ENCODE data around the gene FOXO3B. TPM values are rescaled to one million over a fixed set of nuclear protein-coding genes. Genes with fewer than 3 reads are reported as not detected.
"Not testable (repeated sequence)": the region's sequence is repeated elsewhere in the genome, so short reads cannot be mapped to it uniquely, and the experiment has no call there.

FOXO3B gene
- 1 to 10 TPM; 3.7 to 7.0 (median 5.0) TPM for total RNA-seq

DNA sequence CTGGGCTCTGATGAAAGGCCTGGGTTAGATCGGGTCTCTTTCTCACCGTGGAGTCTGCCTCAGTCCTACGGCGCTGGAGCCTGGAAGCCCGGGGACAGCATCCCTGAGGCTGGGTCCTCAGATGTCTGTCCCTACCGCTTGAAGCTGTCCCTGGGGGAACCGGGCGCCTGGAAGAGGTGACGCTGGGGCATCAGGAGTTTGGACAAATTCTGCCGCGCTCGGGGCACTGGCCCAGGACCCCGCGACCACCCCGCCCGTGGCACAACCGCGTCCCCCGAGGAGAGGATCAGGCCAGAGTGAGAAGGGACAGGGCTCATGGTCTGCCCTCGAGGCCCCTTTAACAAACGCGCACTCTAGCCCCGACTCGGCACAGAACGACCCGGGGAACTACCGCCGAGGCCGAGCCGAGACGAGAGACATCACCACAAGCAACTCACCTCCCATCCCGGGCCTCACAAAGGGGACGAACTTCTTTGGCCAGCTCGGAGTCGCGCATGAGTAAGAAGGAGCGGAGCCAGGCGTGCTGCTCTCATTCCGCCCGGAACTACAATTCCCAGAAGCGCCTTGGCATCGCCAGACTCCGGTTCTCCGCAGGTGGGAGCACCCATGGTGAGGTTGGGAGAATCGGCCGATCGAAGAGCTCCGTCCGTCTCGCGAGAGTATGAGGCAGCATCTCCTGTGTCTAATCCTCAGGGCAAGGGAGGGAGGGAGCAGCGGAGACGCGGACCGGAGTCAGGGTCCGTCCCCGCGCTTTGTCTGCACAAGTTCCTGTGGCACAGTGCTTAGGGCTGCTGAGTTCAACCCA, at the start of gene FOXO3B:
Gene FOXO3B (minus strand): TSS at position 548 of the 805 bp plus-strand sequence. CDS start 663 bp downstream, outside the sequence.
- TF ChIP-seq, protein P1, sequence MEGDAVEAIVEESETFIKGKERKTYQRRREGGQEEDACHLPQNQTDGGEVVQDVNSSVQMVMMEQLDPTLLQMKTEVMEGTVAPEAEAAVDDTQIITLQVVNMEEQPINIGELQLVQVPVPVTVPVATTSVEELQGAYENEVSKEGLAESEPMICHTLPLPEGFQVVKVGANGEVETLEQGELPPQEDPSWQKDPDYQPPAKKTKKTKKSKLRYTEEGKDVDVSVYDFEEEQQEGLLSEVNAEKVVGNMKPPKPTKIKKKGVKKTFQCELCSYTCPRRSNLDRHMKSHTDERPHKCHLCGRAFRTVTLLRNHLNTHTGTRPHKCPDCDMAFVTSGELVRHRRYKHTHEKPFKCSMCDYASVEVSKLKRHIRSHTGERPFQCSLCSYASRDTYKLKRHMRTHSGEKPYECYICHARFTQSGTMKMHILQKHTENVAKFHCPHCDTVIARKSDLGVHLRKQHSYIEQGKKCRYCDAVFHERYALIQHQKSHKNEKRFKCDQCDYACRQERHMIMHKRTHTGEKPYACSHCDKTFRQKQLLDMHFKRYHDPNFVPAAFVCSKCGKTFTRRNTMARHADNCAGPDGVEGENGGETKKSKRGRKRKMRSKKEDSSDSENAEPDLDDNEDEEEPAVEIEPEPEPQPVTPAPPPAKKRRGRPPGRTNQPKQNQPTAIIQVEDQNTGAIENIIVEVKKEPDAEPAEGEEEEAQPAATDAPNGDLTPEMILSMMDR (IDR thresholded peaks at IDR 0.05; ENCODE audit: low read depth), result not testable (repeated sequence)

DNA sequence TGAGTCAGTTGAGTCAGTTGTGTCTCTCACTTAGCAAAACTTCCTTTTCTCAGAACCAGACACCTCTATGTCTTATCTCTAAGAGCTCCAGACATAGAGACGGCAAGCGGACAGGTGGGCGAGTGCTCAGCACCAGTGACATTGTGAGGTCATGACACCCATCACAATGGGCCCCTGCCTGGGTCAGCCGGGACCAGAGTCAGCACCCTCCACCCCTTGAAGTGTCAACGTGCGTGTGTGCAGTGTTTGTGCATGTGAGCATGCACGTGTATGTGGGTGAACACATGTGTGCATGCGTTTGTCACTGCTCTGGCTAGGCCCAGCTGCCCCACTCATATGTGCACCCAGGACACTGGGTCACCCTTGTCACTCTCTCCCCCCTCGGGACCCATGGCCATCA, 37.8 kb downstream of the FOXO3B start, which contains the start of gene TBC1D28:
Gene TBC1D28 (minus strand): TSS at position 101 of the 400 bp plus-strand sequence. CDS start 3,039 bp downstream, outside the sequence.
- TF ChIP-seq, protein P1 (IDR thresholded peaks at IDR 0.05; ENCODE audit: low read depth), result not testable (repeated sequence)

Small RNA genes within 50 kb of the gene (small RNA-seq; reads per million reads assigned to genes)
- not detected for gene AC026271.2
- gene AC026271.4, result not detected

Other genes with a start within 250 kb of the FOXO3B start
- gene LGALS9C, start 205.5 kb downstream of the FOXO3B start, total RNA-seq, result not detected
- not detected for gene TBC1D28, start 37.9 kb downstream of the FOXO3B start, total RNA-seq
- gene FBXW10, start 61.7 kb upstream of the FOXO3B start, total RNA-seq, result under 1 TPM in 1 of 4 donors, not detected in 3; 0.82 TPM
- 10 to 100 TPM; 30.0 to 64.9 (median 42.5) TPM for gene TVP23B, start 98.9 kb upstream of the FOXO3B start, total RNA-seq
- 10 to 100 TPM; 12.6 to 45.4 (median 16.7) TPM for gene PRPSAP2, start 175.8 kb upstream of the FOXO3B start, total RNA-seq

All from subcutaneous adipose tissue (tissue), 4 donors.